Measurements from ENCODE around the gene GPC4.

The GPC4 gene

DNA sequence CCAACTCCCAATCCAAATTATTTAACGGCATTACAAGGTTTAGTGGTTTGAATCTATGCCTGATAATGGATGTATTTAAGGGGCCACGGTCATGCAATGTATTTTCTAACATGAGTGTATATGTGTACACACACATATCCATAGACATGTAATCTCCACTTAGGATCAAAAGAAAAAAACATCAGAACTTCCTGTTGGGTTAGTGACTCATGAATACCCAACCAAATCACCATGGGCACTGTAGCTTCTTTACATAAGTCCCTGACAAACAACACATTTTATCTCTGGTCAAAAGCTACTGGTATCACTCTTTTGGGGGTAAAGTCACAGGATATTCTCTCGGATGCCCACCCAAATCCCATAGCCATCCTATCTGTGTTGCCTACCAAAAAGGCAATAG lies 160.6 kb downstream of the GPC4 start:
- H3K4me3 ChIP-seq (replicated peaks in 1 of 2; ENCODE audit: low read depth in 2 of 2, low read length in 2 of 2): no peak overlapping the region
- TF ChIP-seq, protein P1, sequence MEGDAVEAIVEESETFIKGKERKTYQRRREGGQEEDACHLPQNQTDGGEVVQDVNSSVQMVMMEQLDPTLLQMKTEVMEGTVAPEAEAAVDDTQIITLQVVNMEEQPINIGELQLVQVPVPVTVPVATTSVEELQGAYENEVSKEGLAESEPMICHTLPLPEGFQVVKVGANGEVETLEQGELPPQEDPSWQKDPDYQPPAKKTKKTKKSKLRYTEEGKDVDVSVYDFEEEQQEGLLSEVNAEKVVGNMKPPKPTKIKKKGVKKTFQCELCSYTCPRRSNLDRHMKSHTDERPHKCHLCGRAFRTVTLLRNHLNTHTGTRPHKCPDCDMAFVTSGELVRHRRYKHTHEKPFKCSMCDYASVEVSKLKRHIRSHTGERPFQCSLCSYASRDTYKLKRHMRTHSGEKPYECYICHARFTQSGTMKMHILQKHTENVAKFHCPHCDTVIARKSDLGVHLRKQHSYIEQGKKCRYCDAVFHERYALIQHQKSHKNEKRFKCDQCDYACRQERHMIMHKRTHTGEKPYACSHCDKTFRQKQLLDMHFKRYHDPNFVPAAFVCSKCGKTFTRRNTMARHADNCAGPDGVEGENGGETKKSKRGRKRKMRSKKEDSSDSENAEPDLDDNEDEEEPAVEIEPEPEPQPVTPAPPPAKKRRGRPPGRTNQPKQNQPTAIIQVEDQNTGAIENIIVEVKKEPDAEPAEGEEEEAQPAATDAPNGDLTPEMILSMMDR (IDR thresholded peaks at IDR 0.05; ENCODE audit: low read depth, low read length): no peak
- DNase-seq (ENCODE audit: low read depth in 2 of 2): no peak

DNA sequence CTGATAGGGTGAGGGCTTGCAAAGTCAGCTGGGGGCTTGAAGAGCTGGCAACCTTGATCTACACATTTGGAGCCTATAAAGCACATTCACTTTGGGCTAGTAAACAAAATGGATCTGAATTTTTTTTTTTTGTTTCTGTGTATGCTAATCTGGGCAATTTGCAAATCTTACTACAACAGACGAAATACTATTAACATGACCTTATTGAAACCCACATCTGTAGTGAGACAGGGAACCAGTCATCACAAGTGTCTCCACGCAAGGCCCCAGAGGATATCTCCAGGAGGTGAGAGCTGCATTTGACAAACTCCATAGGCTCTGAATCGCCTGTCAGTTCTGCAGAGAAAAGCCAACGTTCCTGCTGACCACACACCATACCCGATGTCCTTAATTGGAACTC lies 164.1 kb downstream of the GPC4 start:
- TF ChIP-seq, protein P1 (IDR thresholded peaks at IDR 0.05; ENCODE audit: low read depth, low read length): no peak

DNA sequence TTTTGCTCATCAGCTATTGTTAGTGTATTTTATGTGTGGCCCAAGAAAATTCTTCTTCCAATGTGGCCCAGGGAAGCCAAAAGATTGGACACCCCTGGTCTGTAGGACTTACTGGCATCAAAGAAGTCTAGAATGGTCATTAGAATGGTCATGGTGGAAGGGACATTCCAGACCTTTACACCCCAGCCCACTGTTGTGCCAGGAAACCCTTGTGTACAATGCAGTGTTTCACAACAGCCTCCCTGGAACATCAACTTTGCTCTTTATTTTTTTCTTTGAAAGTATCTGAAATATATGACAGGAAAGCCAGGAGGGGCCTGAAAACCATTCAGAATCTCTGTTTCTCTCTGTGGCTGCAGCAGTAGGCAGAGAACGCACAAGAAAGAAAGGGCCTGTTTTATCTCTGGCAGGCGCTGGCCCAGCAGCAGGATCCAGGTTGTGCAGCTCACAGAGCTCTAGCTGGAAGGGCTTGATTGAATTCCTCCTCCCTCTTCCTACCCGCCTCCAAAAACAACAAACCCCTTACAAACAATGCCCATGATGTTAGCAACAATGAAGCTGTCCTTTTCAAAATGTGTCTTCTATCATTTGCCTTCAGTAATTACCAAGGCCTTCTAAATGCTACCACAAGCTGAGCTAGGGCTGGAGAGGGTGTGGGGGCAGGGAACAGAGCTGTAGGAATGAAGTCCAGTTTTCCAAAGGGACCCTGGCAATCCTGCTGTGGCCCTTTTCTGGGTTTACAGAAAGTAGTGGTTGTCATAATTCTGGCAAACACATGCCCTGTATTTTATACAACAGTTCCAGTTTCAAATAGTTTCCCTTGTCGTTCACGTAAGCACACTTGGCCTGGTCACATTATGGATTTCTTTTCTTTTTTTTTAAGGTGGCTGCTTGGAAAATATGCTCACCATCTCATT lies 164.8 kb downstream of the GPC4 start:
- no peak for DNase-seq (ENCODE audit: low read depth in 2 of 2)
- H3K4me3 ChIP-seq (replicated peaks in 1 of 2; ENCODE audit: low read depth in 2 of 2, low read length in 2 of 2): no peak overlapping the region
- TF ChIP-seq, protein P1 (IDR thresholded peaks at IDR 0.05; ENCODE audit: low read depth, low read length): no peak

More for the DNA sequence above, 164.1 kb downstream of the GPC4 start:
- no peak for DNase-seq (ENCODE audit: low read depth in 2 of 2)
- no peak overlapping the region for H3K4me3 ChIP-seq (replicated peaks in 1 of 2; ENCODE audit: low read depth in 2 of 2, low read length in 2 of 2)

Measured in cardiac fibroblast (primary cell).